Mesodermal cell (in vitro differentiated cells): ENCODE results near the gene TIMELESS.
"Not testable (repeated sequence)": the region's sequence is repeated elsewhere in the genome, so short reads cannot be mapped to it uniquely, and the experiment has no call there.

ENCODE experiments used
- H3K27ac ChIP-seq: 2 replicates; pipeline ENCODE4 v1.7.0; 2013; ENCODE audit warnings: mild to moderate bottlenecking, low read depth, low read length, moderate library complexity; ENCODE audit not compliant: severe bottlenecking
- H3K36me3 ChIP-seq: 2 replicates; pipeline ENCODE4 v1.7.1; 2013; ENCODE audit warnings: mild to moderate bottlenecking, low read length, moderate library complexity; ENCODE audit not compliant: control insufficient read depth, insufficient read depth
- H3K4me1 ChIP-seq: one replicate; pipeline ENCODE4 v1.7.1; 2013; ENCODE audit warnings: mild to moderate bottlenecking, low read length; ENCODE audit not compliant: insufficient read depth, control insufficient read depth, poor library complexity, severe bottlenecking
- H3K4me3 ChIP-seq: 2 replicates; pipeline ENCODE4 v1.7.0; 2013; ENCODE audit warnings: low read length, control low read depth, mild to moderate bottlenecking; ENCODE audit not compliant: insufficient read depth, poor library complexity, severe bottlenecking; ENCODE audit errors: extremely low read depth
- H3K9me3 ChIP-seq: 2 replicates; pipeline ENCODE4 v1.7.1; 2013; ENCODE audit warnings: mild to moderate bottlenecking, low read length, moderate library complexity; ENCODE audit not compliant: control insufficient read depth
- WGBS, 2 experiments: methylation state at CpG; one replicate each; pipeline ENCODE4 v1.1.5; 2013; ENCODE audit warnings: missing lambda C conversion rate in 2 of 2; ENCODE audit not compliant: insufficient coverage in 2 of 2; 5-methylcytosine and 5-hydroxymethylcytosine counted together

Gene TIMELESS

GRCh38 chr12:56404227-56404626 lies 45.0 kb downstream of the TIMELESS start:
- not testable (repeated sequence) for H3K36me3 ChIP-seq, H3K4me3 ChIP-seq, H3K4me1 ChIP-seq, H3K9me3 ChIP-seq, H3K27ac ChIP-seq
- WGBS, 2 experiments, result 100% methylated on average over 1 of the region's 3 CpGs; no CpG with 5 or more reads in 1 of the 2 experiments

- not testable (repeated sequence) for H3K36me3 ChIP-seq, H3K4me3 ChIP-seq, H3K9me3 ChIP-seq, H3K4me1 ChIP-seq, H3K27ac ChIP-seq
Measured at GRCh38 chr12:56401612-56402011, 47.6 kb downstream of the TIMELESS start.

GRCh38 chr12:56401125-56401524 lies 48.1 kb downstream of the TIMELESS start:
- H3K27ac ChIP-seq, H3K4me1 ChIP-seq, H3K9me3 ChIP-seq, H3K36me3 ChIP-seq, H3K4me3 ChIP-seq: not testable (repeated sequence)
- WGBS, 2 experiments, result 100% methylated on average over 1 of the region's 3 CpGs; no CpG with 5 or more reads in 1 of the 2 experiments

GRCh38 chr12:56399466-56399865 lies 49.8 kb downstream of the TIMELESS start:
- H3K27ac ChIP-seq, H3K9me3 ChIP-seq, H3K4me3 ChIP-seq, H3K4me1 ChIP-seq, H3K36me3 ChIP-seq: not testable (repeated sequence)
- WGBS, 2 experiments, result no CpG with 5 or more reads among the region's 3 CpGs

- H3K4me1 ChIP-seq, result no peaks in the 10 kb centered on the region
- no peaks in the 10 kb centered on the region for H3K9me3 ChIP-seq
- no peaks in the 10 kb centered on the region for H3K36me3 ChIP-seq
- H3K4me3 ChIP-seq, result no peak overlapping the region
- H3K27ac ChIP-seq, result no peak overlapping the region
Measured at GRCh38 chr12:56398324-56398723, 50.9 kb downstream of the TIMELESS start.

GRCh38 chr12:56392331-56392730 lies 56.9 kb downstream of the TIMELESS start:
- no peak overlapping the region for H3K27ac ChIP-seq
- H3K4me3 ChIP-seq, result no peak overlapping the region
- H3K4me1 ChIP-seq, result no peaks in the 10 kb centered on the region
- no peaks in the 10 kb centered on the region for H3K9me3 ChIP-seq
- 100% methylated on average over 1 of the region's 2 CpGs; no CpG with 5 or more reads in 1 of the 2 experiments for WGBS, 2 experiments
- no peaks in the 10 kb centered on the region for H3K36me3 ChIP-seq

- no peaks in the 10 kb centered on the region for H3K36me3 ChIP-seq
- no peak overlapping the region for H3K4me3 ChIP-seq
- no peaks in the 10 kb centered on the region for H3K9me3 ChIP-seq
- WGBS, 2 experiments, result no CpG with 5 or more reads among the region's 1 CpG
- no peak overlapping the region for H3K27ac ChIP-seq
- no peaks in the 10 kb centered on the region for H3K4me1 ChIP-seq
Measured at GRCh38 chr12:56391721-56392120, 57.5 kb downstream of the TIMELESS start.

- Histone ChIP-seq H3K27ac (no peak overlapping the region), H3K4me3 (no peak overlapping the region), H3K4me1 (no peaks in the 10 kb centered on the region), H3K36me3 (no peaks in the 10 kb centered on the region), H3K9me3 (no peaks in the 10 kb centered on the region)
- WGBS, 2 experiments, result 85 to 92% methylated on average over 5 of the region's 5 CpGs
Measured at GRCh38 chr12:56389412-56389811, 59.8 kb downstream of the TIMELESS start.

GRCh38 chr12:56387152-56387736 lies 62.0 kb downstream of the TIMELESS start:
- Histone ChIP-seq H3K4me1 (no peaks in the 10 kb centered on the region), H3K9me3 (no peaks in the 10 kb centered on the region), H3K36me3 (no peaks in the 10 kb centered on the region), H3K4me3 (no peak overlapping the region), H3K27ac (no peak overlapping the region)
- 37 to 83% methylated on average over 3 to 4 of the region's 7 CpGs for WGBS, 2 experiments

- no peak overlapping the region for H3K4me3 ChIP-seq
- no peaks in the 10 kb centered on the region for H3K9me3 ChIP-seq
- 100% methylated on average over 1 of the region's 1 CpG; no CpG with 5 or more reads in 1 of the 2 experiments for WGBS, 2 experiments
- no peaks in the 10 kb centered on the region for H3K4me1 ChIP-seq
- no peaks in the 10 kb centered on the region for H3K36me3 ChIP-seq
- H3K27ac ChIP-seq, result no peak overlapping the region
Measured at GRCh38 chr12:56385873-56386272, 63.4 kb downstream of the TIMELESS start.

- H3K9me3 ChIP-seq, result no peaks in the 10 kb centered on the region
- no peak overlapping the region for H3K4me3 ChIP-seq
- no peak overlapping the region for H3K27ac ChIP-seq
- 90 to 97% methylated on average over 9 to 13 of the region's 16 CpGs for WGBS, 2 experiments
- H3K36me3 ChIP-seq, result no peaks in the 10 kb centered on the region
- H3K4me1 ChIP-seq, result no peaks in the 10 kb centered on the region
Measured at GRCh38 chr12:56382611-56383010, 66.6 kb downstream of the TIMELESS start.
